HepG2 (cell line): ENCODE results near the gene ADAM8.

Experiments
- MTA1 ChIP-seq: sonication (generic); formaldehyde crosslinking; IDR thresholded peaks from 2 replicates; pipeline ENCODE4 v1.4.0; 2020; ENCODE audit warnings: missing genetic modification reagents, mild to moderate bottlenecking, borderline replicate concordance
- NFYC ChIP-seq: IDR thresholded peaks from 2 replicates; pipeline ENCODE4 v1.6.1; 2016; ENCODE audit warnings: missing genetic modification reagents, missing compliant biosample characterization
- ZBTB49 ChIP-seq: sonication (generic); formaldehyde crosslinking; IDR thresholded peaks from 2 replicates; pipeline ENCODE4 v1.4.0; 2020; ENCODE audit warnings: missing genetic modification reagents, borderline replicate concordance
- ZFP37 ChIP-seq: sonication (generic); formaldehyde crosslinking; IDR thresholded peaks from 2 replicates; pipeline ENCODE4 v1.4.0; 2020; ENCODE audit warnings: missing genetic modification reagents, borderline replicate concordance
- ZFP90 ChIP-seq: sonication (generic); formaldehyde crosslinking; IDR thresholded peaks from 2 replicates; pipeline ENCODE4 v1.8.0; 2022; ENCODE audit warnings: missing genetic modification reagents, mild to moderate bottlenecking, inconsistent platforms, borderline replicate concordance

GRCh38 chr10:133283931-133284330 lies 7.3 kb upstream of the ADAM8 start:
- TF ChIP-seq ZBTB49 (no peak), NFYC (CRISPR knock-in tag) (no peak), MTA1 (no peak), ZFP37 (CRISPR knock-in tag) (no peak), ZFP90 (CRISPR knock-in tag) (no peak)
